ENCODE results near the gene SPATA3. TPM values are rescaled to one million over a fixed set of nuclear protein-coding genes. Genes with fewer than 3 reads are reported as not detected.

SPATA3 gene
- total and polyA plus RNA-seq, 2 of the 13 experiments (the other 11 are each of a cell fraction or from before 2014, with no cell fraction given) = not detected

GRCh38 chr2:231037731-231038482 is 42.0 kb downstream of the SPATA3 start (continued):
- TF ChIP-seq FUBP1 (CRISPR knock-in tag; IDR thresholded peaks at IDR 0.05; ENCODE audit: borderline replicate concordance) (0 out of 2 replicates have a peak, but pooled peaks have one; percentile 52), HMGA1 (CRISPR knock-in tag; conservative IDR thresholded peaks at IDR 0.05) (no peak), ZBTB39 (CRISPR knock-in tag; IDR thresholded peaks at IDR 0.05) (no peak), KDM6A (CRISPR knock-in tag; IDR thresholded peaks at IDR 0.05; ENCODE audit: low read depth) (no peak), CEBPG (CRISPR knock-in tag; IDR thresholded peaks at IDR 0.05) (no peak), ZNF570 (CRISPR knock-in tag; IDR thresholded peaks at IDR 0.05; ENCODE audit: borderline replicate concordance) (no peak), EP300 (IDR thresholded peaks at IDR 0.05; ENCODE audit: low read depth in 2 of 2, low read length in 2 of 2) (no peak), EP300 (CRISPR knock-in tag; IDR thresholded peaks at IDR 0.05; ENCODE audit: borderline replicate concordance) (no peak), SSRP1 (CRISPR knock-in tag; IDR thresholded peaks at IDR 0.05) (no peak), GRHL1 (CRISPR knock-in tag; conservative IDR thresholded peaks at IDR 0.05) (no peak), ZNF766 (CRISPR knock-in tag; IDR thresholded peaks at IDR 0.05; ENCODE audit: borderline replicate concordance) (no peak), ZNF772 (CRISPR knock-in tag; IDR thresholded peaks at IDR 0.05) (no peak), ZNF572 (CRISPR knock-in tag; IDR thresholded peaks at IDR 0.05) (no peak), ZNF557 (CRISPR knock-in tag; IDR thresholded peaks at IDR 0.05) (no peak), NCOR1 (IDR thresholded peaks at IDR 0.05; ENCODE audit: borderline replicate concordance, low read length) (no peak), ERF (CRISPR knock-in tag; IDR thresholded peaks at IDR 0.05) (no peak), ZSCAN20 (CRISPR knock-in tag; IDR thresholded peaks at IDR 0.05; ENCODE audit: borderline replicate concordance) (no peak), TEF (CRISPR knock-in tag; IDR thresholded peaks at IDR 0.05) (no peak), KMT2B (CRISPR knock-in tag; IDR thresholded peaks at IDR 0.05) (peak; percentile 12; the same call in 1 of the 2 replicates), KLF13 (CRISPR knock-in tag; IDR thresholded peaks at IDR 0.05) (no peak), ONECUT2 (CRISPR knock-in tag; IDR thresholded peaks at IDR 0.05) (no peak), ATF2 (CRISPR knock-in tag; IDR thresholded peaks at IDR 0.05) (no peak), JUN (CRISPR knock-in tag; IDR thresholded peaks at IDR 0.05) (no peak), ZFX (CRISPR knock-in tag; IDR thresholded peaks at IDR 0.05; ENCODE audit: low read depth) (peak; percentile 73)
